ENCODE measurements around the gene PIK3IP1.
A peak's percentile ranks its signal among the peaks of the same experiment; 100 is the strongest.
"Not testable (repeated sequence)": the region's sequence is repeated elsewhere in the genome, so short reads cannot be mapped to it uniquely, and the experiment has no call there.

Gene PIK3IP1

DNA sequence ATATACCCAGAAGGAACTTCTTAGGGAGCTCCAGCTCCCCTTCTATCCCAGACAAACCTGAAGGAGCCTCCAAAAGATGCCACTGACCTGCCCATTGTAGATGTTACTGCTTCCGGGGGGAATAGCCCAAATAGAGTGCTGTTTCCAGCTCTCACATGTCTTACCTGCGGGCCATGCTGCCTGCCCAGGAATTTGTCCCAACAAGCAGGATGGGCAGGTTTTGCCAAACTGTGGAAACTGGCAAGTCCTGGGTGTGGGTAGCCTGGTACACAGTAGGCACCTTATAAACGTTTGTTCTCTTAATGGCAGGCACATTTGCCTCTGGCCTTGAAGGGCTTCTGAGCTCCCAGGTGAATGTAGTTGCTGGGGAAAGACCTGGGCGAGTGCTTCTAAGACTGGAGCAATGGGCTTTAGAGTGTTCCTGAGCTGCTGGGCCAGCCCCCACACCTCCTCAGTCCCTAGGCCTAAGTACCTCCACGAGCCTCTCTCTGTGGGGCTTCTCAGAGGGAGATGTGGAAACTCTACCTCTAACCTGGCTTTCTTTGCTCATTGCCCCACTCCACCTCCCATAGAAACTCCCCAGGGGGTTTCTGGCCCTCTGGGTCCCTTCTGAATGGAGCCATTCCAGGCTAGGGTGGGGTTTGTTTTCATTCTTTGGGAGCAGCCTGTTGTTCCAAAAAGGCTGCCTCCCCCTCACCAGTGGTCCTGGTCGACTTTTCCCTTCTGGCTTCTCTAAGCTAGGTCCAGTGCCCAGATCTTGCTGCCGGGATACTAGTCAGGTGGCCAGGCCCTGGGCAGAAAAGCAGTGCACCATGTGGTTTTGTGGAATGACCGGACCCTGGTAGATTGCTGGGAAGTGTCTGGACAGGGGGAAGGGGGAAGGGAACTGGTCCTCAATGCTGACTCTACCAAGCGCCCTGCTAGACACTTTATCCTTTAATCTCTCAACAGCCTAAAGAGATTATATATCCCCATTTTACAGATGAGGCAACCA lies 43.0 kb downstream of the PIK3IP1 start:
- no peak for DNase-seq (ENCODE audit: low read depth)

DNA sequence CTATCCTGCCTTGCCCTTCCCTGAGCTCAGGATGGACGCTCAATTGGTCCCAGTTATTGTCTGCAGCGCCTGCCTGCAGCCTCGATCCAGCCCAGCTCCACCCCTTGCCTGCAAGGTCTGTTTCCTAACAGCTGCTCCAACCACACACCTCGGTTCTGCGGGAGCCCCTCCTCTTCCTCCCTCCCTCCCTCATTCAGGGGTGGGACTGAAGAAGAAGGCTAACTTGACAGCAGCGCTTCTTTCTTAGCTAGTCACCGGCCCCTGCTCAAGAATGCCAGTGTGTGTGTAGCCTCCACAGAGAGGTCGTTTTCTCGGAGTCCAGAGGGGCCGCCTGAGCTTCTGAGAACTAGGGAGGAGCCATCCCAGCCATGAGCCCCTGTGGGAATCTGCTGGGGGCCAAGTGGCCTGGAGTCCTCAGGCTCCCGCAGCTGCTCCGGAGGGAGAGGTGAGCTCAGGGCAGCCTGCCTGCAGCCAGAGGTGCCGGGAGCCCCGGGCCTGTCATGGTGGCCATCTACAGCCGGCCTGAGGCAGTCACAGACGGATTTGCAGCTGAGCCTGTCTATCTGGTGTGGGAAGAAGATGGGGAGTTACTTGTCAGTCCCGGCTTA lies 44.0 kb downstream of the PIK3IP1 start:
- DNase-seq (ENCODE audit: low read depth) = peak; percentile 37

DNA sequence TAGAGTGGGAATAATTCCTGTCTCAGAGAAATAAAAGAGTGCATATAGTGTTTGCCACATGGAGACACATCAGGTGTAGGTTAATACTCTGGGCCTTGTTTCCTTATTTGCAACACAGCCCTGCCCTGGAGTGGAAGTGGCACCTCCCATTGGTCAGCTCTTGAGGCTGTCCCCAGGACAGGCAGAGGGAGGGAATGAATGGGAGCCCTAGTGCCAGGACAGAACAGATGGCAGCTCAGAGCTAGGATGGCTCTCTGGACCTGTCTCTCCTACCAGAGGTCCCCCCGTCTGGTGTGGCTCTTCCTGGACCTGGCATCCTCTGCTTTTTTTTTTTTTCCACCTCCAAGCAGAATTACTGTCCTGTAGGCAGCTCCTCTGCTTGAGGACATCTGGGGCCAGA lies 44.6 kb downstream of the PIK3IP1 start:
- no peak for DNase-seq (ENCODE audit: low read depth)

DNA sequence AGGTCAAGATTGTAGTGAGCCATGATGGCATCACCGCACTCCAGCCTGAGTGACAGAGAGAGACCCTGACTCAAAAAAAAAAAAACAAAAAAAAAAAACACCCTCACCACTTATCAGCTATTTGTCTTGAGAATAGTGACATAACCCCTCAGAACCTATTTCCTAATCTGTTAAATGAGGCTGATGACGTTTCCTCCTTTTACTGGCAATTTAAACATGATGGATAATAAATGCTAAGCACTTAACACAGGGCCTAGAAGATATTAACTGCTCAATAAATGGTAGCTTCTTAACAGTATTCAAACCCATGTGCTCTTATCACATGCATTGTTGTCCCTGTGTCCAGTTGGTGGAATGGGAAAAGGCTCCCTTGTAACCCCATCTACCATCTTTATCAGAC lies 45.6 kb downstream of the PIK3IP1 start:
- DNase-seq (ENCODE audit: low read depth) = no peak

DNA sequence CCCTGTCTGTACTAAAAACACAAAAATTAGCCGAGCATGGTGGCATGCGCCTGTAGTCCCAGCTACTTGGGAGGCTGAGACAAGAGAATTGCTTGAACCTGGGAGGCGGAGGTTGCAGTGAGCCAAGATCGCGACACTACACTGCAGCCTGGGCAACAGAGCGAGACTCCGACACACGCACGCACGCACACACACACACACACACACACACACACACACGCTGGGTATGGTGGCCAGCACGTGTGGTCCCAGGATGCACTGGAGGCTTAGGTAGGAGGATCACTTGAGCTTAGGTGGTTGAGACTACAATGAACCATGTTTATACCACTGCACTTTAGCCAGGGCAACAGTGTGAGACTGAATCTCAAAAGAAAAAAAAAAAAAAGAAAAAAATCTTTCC lies 46.3 kb downstream of the PIK3IP1 start:
- not testable (repeated sequence) for DNase-seq (ENCODE audit: low read depth)

DNA sequence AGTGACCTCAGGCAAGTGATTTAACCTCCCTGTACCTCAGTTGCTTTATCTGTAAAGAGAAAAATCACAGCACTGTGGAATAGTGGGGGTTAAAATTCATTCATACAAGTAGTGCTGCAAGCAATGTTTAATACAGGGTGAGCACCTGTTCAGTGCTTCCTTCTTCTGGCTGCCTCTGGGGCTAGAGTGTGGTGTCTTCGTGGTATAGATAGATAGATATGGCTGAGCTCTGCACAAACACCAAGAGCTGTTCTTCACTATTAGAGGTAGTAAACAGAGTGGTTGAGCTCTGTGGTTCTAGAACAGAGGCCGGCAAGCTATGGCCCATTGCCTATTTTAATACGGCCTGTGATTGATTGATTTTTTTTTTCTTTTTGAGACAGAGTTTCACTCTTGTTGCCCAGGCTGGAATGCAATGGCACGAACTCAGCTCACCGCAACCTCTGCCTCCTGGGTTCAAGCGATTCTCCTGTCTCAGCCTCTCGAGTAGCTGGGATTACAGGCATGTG lies 47.3 kb downstream of the PIK3IP1 start:
- DNase-seq (ENCODE audit: low read depth) = no peak

DNA sequence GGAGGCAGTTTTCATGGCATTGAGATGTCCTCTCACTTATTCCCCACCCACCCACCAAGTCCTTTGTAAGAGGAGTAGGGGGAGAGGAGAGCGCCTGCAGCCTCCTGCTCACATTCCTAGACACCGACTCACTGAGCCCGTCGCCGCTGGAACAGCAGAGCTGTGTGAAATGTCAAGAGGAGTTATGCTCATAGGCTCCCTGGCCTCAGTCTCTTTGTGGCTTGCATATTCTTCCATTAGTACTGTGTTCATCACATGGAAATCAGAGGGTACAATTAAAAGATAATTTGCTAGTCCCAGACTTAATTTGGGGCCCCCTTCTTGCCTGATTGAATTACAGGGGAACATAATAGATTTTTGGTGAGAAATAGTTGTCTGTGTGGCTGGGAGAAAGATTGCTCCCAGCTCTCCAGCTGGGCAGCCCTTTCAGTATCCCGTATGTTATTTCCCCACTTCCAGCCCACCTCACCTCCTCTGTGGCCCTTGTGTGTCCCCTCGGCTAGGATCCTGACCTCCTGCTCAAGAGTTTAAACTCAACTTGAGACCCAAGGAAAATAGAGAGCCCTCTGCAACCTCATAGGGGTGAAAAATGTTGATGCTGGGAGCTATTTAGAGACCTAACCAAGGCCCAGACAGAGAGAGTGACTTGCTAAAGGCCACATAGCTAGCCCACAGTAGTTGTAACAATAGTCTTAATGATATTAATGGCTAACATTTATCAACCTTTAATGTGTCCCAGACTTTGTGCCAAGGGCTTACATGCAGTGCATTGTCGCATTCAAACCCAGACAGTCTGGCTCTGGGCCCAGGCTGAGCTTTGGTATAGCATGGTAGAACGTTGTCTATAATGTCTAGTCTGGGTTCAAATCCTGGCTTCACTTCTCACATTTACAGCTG lies 48.0 kb downstream of the PIK3IP1 start:
- no peak for DNase-seq (ENCODE audit: low read depth)

DNA sequence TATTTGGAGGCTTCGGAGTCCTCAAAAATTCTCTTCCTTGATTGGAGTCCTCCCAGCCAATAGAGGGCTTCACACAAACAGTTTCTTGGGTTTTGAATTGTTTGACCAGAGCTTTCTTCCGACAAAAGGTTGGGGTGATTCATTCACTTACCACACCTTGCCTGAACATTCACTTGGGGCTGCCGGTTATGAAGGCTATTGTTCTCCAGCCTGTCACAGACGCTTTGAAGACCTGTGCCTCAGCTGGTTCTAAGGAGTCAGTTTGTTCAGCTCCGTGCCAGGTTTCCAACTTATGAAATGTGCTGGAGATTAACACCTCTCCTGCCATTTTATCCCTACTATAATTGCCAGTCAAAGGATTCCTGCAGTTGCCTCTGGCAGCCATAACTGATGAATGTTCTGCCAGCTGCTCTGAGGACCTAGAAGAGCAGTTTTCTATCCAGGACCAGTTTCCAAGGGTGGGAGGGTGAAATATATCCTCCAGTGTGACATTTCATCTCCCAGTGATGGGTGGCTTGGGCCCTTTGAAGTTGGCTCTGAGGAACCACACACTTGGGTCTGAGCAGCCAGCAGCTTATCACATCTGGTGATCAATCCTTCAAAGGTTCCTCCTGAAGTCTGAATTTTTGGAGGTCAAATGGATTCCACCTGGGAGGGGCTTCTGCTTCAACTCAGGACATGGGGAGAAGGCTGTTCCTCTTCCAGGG lies 48.8 kb downstream of the PIK3IP1 start:
- DNase-seq (ENCODE audit: low read depth) = no peak

DNA sequence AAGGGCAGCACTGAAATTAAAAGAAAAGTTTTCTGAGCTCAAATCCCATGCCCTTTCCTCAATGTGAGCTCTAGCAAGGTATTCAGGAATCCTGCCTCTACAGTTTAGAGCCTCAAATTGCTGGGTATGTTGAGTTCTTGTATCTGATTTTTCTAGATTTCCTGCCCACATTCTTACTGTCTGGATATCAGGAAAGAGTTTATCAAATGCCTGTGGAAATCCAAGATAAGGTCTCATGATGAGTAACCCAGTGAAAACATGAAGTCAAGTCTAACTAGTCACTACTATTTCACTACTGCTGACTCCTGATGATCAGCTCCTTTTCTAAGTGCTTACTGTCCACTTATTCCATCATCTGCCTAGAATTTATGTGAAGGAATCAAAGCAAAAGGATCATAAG lies 50.4 kb downstream of the PIK3IP1 start:
- no peak for DNase-seq (ENCODE audit: low read depth)

DNA sequence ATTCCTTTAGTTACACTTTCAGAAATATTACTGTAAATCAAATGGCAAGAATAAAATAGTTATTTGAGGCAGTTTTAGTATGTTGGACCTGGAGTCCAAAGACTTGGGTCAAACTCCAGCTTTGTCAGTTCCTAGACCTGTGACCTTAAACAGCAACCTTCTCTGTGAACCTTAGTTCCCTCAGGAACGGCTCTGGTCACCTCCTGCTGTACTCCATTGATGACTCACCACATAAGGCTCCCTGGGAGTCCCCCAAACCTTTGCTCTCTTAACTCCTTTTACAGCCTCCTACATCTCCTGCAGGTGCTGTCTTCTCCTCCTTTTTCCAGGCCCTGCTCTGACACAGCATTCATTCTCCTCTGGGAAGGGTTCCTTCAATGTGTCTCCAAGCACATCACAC lies 51.1 kb downstream of the PIK3IP1 start:
- DNase-seq (ENCODE audit: low read depth) = no peak

DNA sequence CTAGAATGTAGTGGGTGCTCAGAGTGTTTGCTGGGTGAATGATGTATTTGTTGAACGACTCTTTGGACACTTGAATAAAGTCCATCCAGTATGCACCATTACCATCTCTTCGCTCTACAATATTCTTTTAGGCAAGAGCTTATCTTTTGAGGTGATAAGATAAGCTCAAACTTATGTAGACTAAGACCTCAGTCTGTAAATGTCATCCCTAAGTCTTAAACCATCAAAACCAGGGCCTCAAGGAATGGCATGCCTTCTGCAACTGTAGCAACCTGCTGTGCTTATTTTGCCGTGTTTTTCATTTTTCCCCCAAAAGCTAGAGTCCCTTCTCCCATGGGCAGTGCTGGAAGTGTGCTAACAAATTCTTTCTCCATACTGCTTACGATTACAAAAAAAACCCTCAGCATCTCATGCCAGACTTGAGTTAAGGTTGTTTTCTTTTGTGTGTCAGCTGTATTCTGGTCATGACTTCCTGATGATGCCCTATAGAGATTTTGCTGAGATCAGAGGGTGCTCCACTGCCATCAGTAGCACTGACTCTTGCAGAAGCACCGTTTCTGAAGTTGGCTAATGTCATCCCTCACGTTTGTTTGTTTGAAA lies 52.4 kb downstream of the PIK3IP1 start:
- no peak for DNase-seq (ENCODE audit: low read depth)

DNA sequence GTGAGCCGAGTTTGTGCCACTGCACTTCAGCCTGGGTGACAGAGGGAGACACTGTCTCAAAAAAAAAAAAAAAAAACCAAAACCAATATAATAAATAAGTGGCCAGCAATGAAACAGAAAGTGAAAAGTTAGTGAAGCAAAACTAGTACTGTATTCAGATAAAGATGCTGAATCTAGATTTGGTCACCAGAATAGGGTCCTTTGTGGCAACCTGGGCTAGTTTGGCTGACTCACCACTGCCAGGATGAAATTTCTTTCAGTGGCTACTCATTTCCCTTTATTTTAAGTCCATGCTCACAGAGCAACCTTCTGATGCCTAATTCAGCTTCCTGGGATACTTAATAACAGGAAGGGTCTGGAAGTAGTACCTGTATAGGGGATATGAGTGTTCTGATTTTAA lies 54.2 kb downstream of the PIK3IP1 start:
- no peak for DNase-seq (ENCODE audit: low read depth)

DNA sequence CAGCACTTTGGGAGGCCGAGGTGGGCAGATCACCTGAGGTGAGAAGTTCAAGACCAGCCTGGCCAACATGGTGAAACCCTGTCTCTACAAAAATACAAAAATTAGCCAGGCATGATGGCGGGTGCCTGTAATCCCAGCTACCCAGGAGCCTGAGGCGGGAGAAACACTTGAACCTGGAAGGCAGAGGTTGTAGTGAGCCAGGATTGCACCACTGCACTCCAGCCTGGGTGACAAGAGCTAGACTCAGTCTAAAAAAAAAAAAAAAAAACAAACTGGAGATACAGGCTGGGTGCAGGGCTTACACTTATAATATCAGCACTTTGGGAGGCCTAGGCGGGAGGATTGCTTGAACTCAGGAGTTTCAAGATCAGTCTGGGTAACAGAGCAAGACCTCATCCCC lies 56.2 kb downstream of the PIK3IP1 start:
- not testable (repeated sequence) for DNase-seq (ENCODE audit: low read depth)

DNA sequence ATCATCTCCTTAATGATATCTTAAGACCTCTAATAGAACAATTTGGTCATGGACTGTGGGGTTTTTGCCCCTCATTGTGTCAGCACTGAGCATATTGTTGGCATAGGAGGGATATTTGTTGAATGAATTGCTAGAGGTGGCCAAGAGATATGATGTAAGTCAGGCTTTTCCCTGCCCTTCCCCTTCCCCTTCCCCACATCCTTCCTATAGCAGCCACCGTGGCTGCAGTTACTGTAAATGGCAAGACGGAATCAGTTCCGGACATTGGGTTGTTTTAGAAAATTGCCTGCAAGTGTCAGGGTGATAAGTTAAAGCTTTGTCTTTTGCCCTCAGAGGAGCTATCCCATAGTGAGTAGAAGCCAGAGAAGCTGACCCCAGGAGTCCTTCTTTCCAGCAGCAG lies 57.2 kb downstream of the PIK3IP1 start:
- no peak for DNase-seq (ENCODE audit: low read depth)

DNA sequence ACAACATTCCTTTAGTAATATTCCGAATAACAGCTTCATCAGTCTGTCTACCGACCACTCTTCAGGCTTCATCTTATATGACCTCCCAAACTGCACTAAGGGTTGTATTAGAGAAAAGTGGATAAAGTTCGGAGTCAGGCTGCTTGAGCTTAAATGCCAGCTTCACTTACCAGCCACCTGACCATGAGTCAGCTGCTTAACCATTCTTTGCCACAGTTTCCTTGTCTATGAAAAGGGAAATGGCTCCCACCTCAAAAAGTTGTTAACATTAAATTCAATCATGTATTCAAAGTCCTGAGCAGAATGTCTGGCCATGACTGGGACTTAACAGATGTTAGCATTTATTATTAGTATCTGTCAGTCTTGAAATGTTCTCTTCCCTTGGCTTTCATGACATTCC lies 59.3 kb downstream of the PIK3IP1 start:
- no peak for DNase-seq (ENCODE audit: low read depth)

Data from stimulated activated CD8-positive, alpha-beta memory T cell treated with anti-CD3 and anti-CD28 coated beads, Interleukin-15, amount 100 ng/mL, for 1 hour (primary cell).